SK-N-SH treated with all-trans-retinoic acid at 6 μM for 48 hours (cell line): ENCODE results near the gene SYTL2.

ENCODE experiments used
- ATAC-seq: fragments of 200-7000 bp; cut with Tn5 transposase; 3 replicates; pipeline ENCODE4 v1.9.1; 2020; ENCODE audit warnings: mild to moderate bottlenecking, moderate library complexity
- ARNTL ChIP-seq: fragments of 450-650 bp; formaldehyde crosslinking; IDR thresholded peaks from 2 replicates; pipeline ENCODE4 v1.5.0; 2020; ENCODE audit warnings: low read depth, mild to moderate bottlenecking, moderate library complexity, borderline replicate concordance
- BACH2 ChIP-seq: fragments of 250-450 bp; sonication (Bioruptor Pico); IDR thresholded peaks from 2 replicates; pipeline ENCODE4 v1.9.0; 2021; ENCODE audit warnings: mild to moderate bottlenecking, borderline replicate concordance
- CSDC2 ChIP-seq: fragments of 250-450 bp; sonication (Bioruptor Pico); IDR thresholded peaks from 2 replicates; pipeline ENCODE4 v1.5.0; 2020; ENCODE audit warnings: mild to moderate bottlenecking, moderate library complexity
- GLIS3 ChIP-seq: fragments of 250-450 bp; sonication (Bioruptor Pico); IDR thresholded peaks from 2 replicates; pipeline ENCODE4 v1.5.0; 2020; ENCODE audit warnings: mild to moderate bottlenecking, moderate library complexity
- ISL1 ChIP-seq: fragments of 250-450 bp; sonication (Bioruptor Pico); IDR thresholded peaks from 2 replicates; pipeline ENCODE4 v2.1.2; 2022; ENCODE audit warnings: mild to moderate bottlenecking, moderate library complexity
- OSR1 ChIP-seq: fragments of 250-450 bp; sonication (Bioruptor Pico); IDR thresholded peaks from 2 replicates; pipeline ENCODE4 v1.8.0; 2022; ENCODE audit warnings: moderate library complexity, mild to moderate bottlenecking, inconsistent platforms
- RARB ChIP-seq: fragments of 250-450 bp; sonication (Bioruptor Pico); IDR thresholded peaks from 2 replicates; pipeline ENCODE4 v1.8.0; 2021; ENCODE audit warnings: mild to moderate bottlenecking, moderate library complexity
- SNAI2 ChIP-seq: fragments of 250-450 bp; sonication (Bioruptor Pico); IDR thresholded peaks from 2 replicates; pipeline ENCODE4 v1.5.0; 2020; ENCODE audit warnings: mild to moderate bottlenecking, moderate library complexity
- ZC3H10 ChIP-seq: fragments of 250-450 bp; sonication (Bioruptor Pico); IDR thresholded peaks from 2 replicates; pipeline ENCODE4 v1.5.1; 2021; ENCODE audit warnings: mild to moderate bottlenecking, moderate library complexity
- ZFP3 ChIP-seq: fragments of 250-450 bp; sonication (Bioruptor Pico); IDR thresholded peaks from 2 replicates; pipeline ENCODE4 v1.5.0; 2020; ENCODE audit warnings: mild to moderate bottlenecking, moderate library complexity
- ZFP30 ChIP-seq: fragments of 450-650 bp; formaldehyde crosslinking; IDR thresholded peaks from 2 replicates; pipeline ENCODE4 v1.5.0; 2022; ENCODE audit warnings: mild to moderate bottlenecking, moderate library complexity
- ZNF565 ChIP-seq: fragments of 450-650 bp; formaldehyde crosslinking; conservative IDR thresholded peaks from 2 replicates; pipeline ENCODE4 v1.5.0; 2020; ENCODE audit warnings: low read depth, mild to moderate bottlenecking, moderate library complexity
- ZNF70 ChIP-seq: fragments of 450-650 bp; formaldehyde crosslinking; IDR thresholded peaks from 2 replicates; pipeline ENCODE4 v1.5.0; 2020; ENCODE audit warnings: mild to moderate bottlenecking, moderate library complexity
- TF ChIP-seq, protein P1 (sequence below): fragments of 250-450 bp; sonication (Bioruptor Pico); IDR thresholded peaks from 2 replicates; pipeline ENCODE4 v1.5.1; 2020; ENCODE audit warnings: low read depth, mild to moderate bottlenecking, moderate library complexity
- TF ChIP-seq, protein P2 (sequence below): fragments of 250-450 bp; sonication (Bioruptor Pico); IDR thresholded peaks from 2 replicates; pipeline ENCODE4 v1.5.1; 2021; ENCODE audit warnings: mild to moderate bottlenecking, moderate library complexity
- TF ChIP-seq, protein P3 (sequence below): fragments of 250-450 bp; sonication (Bioruptor Pico); IDR thresholded peaks from 2 replicates; pipeline ENCODE4 v1.5.0; 2020; ENCODE audit warnings: mild to moderate bottlenecking, moderate library complexity
- TF ChIP-seq, protein P4 (sequence below): fragments of 250-450 bp; sonication (Bioruptor Pico); IDR thresholded peaks from 2 replicates; pipeline ENCODE4 v1.8.0; 2020; ENCODE audit warnings: mild to moderate bottlenecking, moderate library complexity, borderline replicate concordance

The SYTL2 gene

DNA sequence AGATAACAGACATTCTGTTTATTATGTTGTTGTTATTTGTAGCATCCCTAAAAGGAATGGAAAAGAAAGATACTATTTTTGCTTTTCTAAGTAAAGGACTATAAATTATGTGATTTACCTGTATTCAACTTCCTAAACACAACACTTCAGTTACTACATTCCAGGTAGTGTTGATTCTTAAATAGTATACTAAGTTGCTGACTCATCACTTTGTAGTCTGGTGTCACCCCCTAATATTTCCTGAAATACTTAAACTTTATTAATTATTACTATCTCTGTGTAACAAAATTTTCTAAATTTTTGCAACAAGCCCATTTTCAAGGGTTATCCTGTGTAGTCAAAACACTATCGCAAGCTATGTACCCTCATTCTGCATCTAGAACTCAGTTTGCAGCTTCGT is 7.0 kb downstream of the SYTL2 start:
- TF ChIP-seq, protein P1, sequence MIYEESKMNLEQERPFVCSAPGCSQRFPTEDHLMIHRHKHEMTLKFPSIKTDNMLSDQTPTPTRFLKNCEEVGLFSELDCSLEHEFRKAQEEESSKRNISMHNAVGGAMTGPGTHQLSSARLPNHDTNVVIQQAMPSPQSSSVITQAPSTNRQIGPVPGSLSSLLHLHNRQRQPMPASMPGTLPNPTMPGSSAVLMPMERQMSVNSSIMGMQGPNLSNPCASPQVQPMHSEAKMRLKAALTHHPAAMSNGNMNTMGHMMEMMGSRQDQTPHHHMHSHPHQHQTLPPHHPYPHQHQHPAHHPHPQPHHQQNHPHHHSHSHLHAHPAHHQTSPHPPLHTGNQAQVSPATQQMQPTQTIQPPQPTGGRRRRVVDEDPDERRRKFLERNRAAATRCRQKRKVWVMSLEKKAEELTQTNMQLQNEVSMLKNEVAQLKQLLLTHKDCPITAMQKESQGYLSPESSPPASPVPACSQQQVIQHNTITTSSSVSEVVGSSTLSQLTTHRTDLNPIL, result no peak
- TF ChIP-seq BACH2 (CRISPR knock-in tag) (no peak), ZC3H10 (CRISPR knock-in tag) (no peak), CSDC2 (CRISPR knock-in tag) (no peak), ZNF565 (CRISPR knock-in tag) (no peak), RARB (CRISPR knock-in tag) (no peak), SNAI2 (CRISPR knock-in tag) (no peak), OSR1 (no peak)
- TF ChIP-seq, protein P2, sequence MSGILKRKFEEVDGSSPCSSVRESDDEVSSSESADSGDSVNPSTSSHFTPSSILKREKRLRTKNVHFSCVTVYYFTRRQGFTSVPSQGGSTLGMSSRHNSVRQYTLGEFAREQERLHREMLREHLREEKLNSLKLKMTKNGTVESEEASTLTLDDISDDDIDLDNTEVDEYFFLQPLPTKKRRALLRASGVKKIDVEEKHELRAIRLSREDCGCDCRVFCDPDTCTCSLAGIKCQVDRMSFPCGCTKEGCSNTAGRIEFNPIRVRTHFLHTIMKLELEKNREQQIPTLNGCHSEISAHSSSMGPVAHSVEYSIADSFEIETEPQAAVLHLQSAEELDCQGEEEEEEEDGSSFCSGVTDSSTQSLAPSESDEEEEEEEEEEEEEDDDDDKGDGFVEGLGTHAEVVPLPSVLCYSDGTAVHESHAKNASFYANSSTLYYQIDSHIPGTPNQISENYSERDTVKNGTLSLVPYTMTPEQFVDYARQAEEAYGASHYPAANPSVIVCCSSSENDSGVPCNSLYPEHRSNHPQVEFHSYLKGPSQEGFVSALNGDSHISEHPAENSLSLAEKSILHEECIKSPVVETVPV (CRISPR knock-in tag), result no peak
- TF ChIP-seq, protein P3, sequence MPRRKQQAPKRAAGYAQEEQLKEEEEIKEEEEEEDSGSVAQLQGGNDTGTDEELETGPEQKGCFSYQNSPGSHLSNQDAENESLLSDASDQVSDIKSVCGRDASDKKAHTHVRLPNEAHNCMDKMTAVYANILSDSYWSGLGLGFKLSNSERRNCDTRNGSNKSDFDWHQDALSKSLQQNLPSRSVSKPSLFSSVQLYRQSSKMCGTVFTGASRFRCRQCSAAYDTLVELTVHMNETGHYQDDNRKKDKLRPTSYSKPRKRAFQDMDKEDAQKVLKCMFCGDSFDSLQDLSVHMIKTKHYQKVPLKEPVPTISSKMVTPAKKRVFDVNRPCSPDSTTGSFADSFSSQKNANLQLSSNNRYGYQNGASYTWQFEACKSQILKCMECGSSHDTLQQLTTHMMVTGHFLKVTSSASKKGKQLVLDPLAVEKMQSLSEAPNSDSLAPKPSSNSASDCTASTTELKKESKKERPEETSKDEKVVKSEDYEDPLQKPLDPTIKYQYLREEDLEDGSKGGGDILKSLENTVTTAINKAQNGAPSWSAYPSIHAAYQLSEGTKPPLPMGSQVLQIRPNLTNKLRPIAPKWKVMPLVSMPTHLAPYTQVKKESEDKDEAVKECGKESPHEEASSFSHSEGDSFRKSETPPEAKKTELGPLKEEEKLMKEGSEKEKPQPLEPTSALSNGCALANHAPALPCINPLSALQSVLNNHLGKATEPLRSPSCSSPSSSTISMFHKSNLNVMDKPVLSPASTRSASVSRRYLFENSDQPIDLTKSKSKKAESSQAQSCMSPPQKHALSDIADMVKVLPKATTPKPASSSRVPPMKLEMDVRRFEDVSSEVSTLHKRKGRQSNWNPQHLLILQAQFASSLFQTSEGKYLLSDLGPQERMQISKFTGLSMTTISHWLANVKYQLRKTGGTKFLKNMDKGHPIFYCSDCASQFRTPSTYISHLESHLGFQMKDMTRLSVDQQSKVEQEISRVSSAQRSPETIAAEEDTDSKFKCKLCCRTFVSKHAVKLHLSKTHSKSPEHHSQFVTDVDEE (CRISPR knock-in tag), result no peak
- ATAC-seq, result no peak

DNA sequence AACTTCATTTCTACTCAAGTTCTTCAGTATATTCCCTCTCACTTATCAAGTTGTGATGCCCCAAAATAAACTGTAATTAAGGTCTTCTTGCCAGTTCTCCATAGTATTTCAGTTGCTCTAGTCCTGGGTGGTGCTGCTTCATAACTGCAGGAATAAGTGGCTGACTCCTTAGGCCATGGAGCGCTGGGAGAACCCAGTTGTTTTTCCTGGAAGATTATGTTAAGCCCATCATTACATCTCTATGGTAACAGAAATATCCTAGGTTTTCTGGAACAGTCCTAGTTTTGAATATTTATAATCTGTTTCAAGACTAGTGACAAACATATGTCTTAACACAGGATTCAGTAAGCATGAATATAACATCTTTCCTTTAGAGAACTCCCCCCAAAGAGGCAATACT is 7.6 kb downstream of the SYTL2 start:
- TF ChIP-seq ISL1 (no peak), ARNTL (CRISPR knock-in tag) (no peak), RARB (CRISPR knock-in tag) (no peak), ZNF70 (CRISPR knock-in tag) (no peak), ZNF565 (CRISPR knock-in tag) (no peak), ZFP3 (no peak), ZFP30 (no peak), GLIS3 (no peak)
- TF ChIP-seq, protein P4, sequence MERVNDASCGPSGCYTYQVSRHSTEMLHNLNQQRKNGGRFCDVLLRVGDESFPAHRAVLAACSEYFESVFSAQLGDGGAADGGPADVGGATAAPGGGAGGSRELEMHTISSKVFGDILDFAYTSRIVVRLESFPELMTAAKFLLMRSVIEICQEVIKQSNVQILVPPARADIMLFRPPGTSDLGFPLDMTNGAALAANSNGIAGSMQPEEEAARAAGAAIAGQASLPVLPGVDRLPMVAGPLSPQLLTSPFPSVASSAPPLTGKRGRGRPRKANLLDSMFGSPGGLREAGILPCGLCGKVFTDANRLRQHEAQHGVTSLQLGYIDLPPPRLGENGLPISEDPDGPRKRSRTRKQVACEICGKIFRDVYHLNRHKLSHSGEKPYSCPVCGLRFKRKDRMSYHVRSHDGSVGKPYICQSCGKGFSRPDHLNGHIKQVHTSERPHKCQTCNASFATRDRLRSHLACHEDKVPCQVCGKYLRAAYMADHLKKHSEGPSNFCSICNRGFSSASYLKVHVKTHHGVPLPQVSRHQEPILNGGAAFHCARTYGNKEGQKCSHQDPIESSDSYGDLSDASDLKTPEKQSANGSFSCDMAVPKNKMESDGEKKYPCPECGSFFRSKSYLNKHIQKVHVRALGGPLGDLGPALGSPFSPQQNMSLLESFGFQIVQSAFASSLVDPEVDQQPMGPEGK (CRISPR knock-in tag), result no peak
- TF ChIP-seq, protein P3 (CRISPR knock-in tag), result no peak
- TF ChIP-seq, protein P2 (CRISPR knock-in tag), result no peak
- no peak for ATAC-seq

DNA sequence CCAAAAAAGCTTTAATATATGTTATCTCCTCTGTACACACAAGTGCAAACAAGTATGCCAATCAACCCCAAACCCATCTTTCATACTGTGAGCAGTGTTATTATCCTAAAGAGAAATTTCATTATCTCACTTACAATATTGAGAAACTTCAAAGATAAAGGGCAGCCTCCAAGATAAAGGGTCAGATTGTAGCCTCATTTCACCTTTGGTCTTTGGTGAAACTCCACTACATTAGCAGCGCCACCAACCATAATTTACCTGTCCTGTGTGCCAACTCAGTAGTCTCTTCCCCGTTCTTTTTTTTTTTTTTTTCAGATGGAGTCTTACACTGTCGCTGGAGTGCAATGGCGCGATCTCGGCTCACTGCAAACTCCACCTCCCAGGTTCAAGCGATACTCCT is 9.4 kb downstream of the SYTL2 start:
- ATAC-seq, result no peak
- TF ChIP-seq ZNF70 (CRISPR knock-in tag), result no peak
